H1 (cell line): ENCODE data around the gene NEURL1B. TPM values are rescaled to one million over a fixed set of nuclear protein-coding genes. Genes with fewer than 3 reads are reported as not detected.

Experiments
- CTCF ChIA-PET: fragments of 300-600 bp; sonication (Branson Sonifier 250); formaldehyde crosslinking; loops from one replicate; lab custom pipeline; 2021; ENCODE audit not compliant: partially characterized antibody; lab: Charles Lee
- POLR2A ChIA-PET: fragments of 300-600 bp; sonication (Branson Sonifier 250); formaldehyde crosslinking; loops from one replicate; lab custom pipeline; 2021; ENCODE audit warnings: inconsistent platforms; ENCODE audit not compliant: partially characterized antibody; lab: Charles Lee
- DNase-seq, 2 experiments: peaks; one replicate each; pipeline versions ENCODE4 v3.0.0 to v3.0.0-alpha.2; 2010 to 2022; ENCODE audit warnings: low spot score in 2 of 2, low read depth in 1 of 2, mixed read lengths in 1 of 2
- FAIRE-seq: peaks from 2 replicates; lab custom pipeline; 2011; peaks lifted over from hg19 to GRCh38; lab: Jason Lieb, UNC
- H2AFZ ChIP-seq: 2 replicates; pipeline ENCODE4 v1.8.1; 2012; ENCODE audit warnings: low read length, inconsistent platforms
- H2AK5ac ChIP-seq: 2 replicates; pipeline ENCODE4 v1.6.1; 2013; ENCODE audit warnings: low read depth, low read length
- H2BK120ac ChIP-seq: replicated peaks from 2 replicates; pipeline ENCODE3; 2013; ENCODE audit warnings: low read depth, low read length, inconsistent platforms
- H2BK12ac ChIP-seq: 2 replicates; pipeline ENCODE4 v1.6.1; 2013; ENCODE audit warnings: low read depth, low read length
- H2BK15ac ChIP-seq: 2 replicates; pipeline ENCODE4 v1.6.1; 2013; ENCODE audit warnings: low read length
- H2BK20ac ChIP-seq: 2 replicates; pipeline ENCODE4 v1.6.1; 2013; ENCODE audit warnings: low read length
- H2BK5ac ChIP-seq: 2 replicates; pipeline ENCODE4 v1.6.1; 2013; ENCODE audit warnings: low read depth, low read length
- H3K14ac ChIP-seq: 2 replicates; pipeline ENCODE4 v1.6.1; 2013; ENCODE audit warnings: inconsistent platforms; ENCODE audit not compliant: insufficient read length
- H3K18ac ChIP-seq: 2 replicates; pipeline ENCODE4 v1.6.1; 2013; ENCODE audit warnings: low read length; ENCODE audit errors: extremely low read depth
- H3K23ac ChIP-seq: 2 replicates; pipeline ENCODE4 v1.6.1; 2013; ENCODE audit warnings: inconsistent platforms; ENCODE audit not compliant: insufficient read length
- H3K23me2 ChIP-seq: 2 replicates; pipeline ENCODE4 v1.6.1; 2013; ENCODE audit warnings: low read depth, low read length
- H3K27ac ChIP-seq: 2 replicates; pipeline ENCODE4 v1.6.1; 2011; ENCODE audit warnings: low read depth, low read length, inconsistent platforms
- H3K27me3 ChIP-seq, 4 experiments: replicated peaks in 1 of 4; 1 replicate in 1 of 4; 2 replicates in 3 of 4; pipeline versions ENCODE4 v1.6.1 to v1.8.1; 2011 to 2013; ENCODE audit warnings: low read length in 3 of 4, mild to moderate bottlenecking in 3 of 4, inconsistent platforms in 2 of 4, mixed read lengths in 2 of 4, moderate library complexity in 1 of 4; ENCODE audit not compliant: control insufficient read depth in 3 of 4, insufficient read depth in 3 of 4; ENCODE audit errors: extremely low read depth in 1 of 4
- H3K36me3 ChIP-seq, 4 experiments: 2 replicates each; pipeline versions ENCODE4 v1.6.1 to v1.8.1; 2011 to 2013; ENCODE audit warnings: mild to moderate bottlenecking in 4 of 4, low read length in 3 of 4, moderate library complexity in 2 of 4, control low read depth in 1 of 4, inconsistent platforms in 1 of 4; ENCODE audit not compliant: insufficient read depth in 4 of 4, control insufficient read depth in 2 of 4
- H3K4ac ChIP-seq: replicated peaks from 2 replicates; pipeline ENCODE3; 2013; ENCODE audit warnings: low read length, low read depth, mixed read lengths, inconsistent platforms; ENCODE audit not compliant: insufficient read length
- H3K4me1 ChIP-seq, 4 experiments: replicated peaks in 1 of 4; 1 replicate in 1 of 4; 2 replicates in 3 of 4; pipeline versions ENCODE4 v1.6.1 to v1.8.1; 2011 to 2013; ENCODE audit warnings: low read length in 3 of 4, inconsistent platforms in 2 of 4, mixed read lengths in 1 of 4; ENCODE audit not compliant: insufficient read depth in 4 of 4, control insufficient read depth in 3 of 4
- H3K4me2 ChIP-seq, 2 experiments: 2 replicates each; pipeline versions ENCODE4 v1.6.1 to v1.8.1; 2011 to 2013; ENCODE audit warnings: low read depth in 2 of 2, low read length in 2 of 2, control low read depth in 1 of 2, inconsistent platforms in 1 of 2, mild to moderate bottlenecking in 1 of 2; ENCODE audit not compliant: insufficient read depth in 1 of 2
- H3K4me3 ChIP-seq, 4 experiments: fragments of 200-600, 300-600 bp in 1 of 4; sonication (generic), shearing (Covaris generic), sonication (Bioruptor Twin) in 1 of 4; 2 replicates each; pipeline versions ENCODE4 v1.5.1 to v1.8.1; 2011 to 2016; ENCODE audit warnings: low read length in 4 of 4, low read depth in 3 of 4, control low read depth in 2 of 4, inconsistent platforms in 2 of 4, mild to moderate bottlenecking in 2 of 4, mixed read lengths in 1 of 4, moderate library complexity in 1 of 4; ENCODE audit not compliant: insufficient read depth in 2 of 4; ENCODE audit errors: extremely low read depth in 1 of 4
- H3K56ac ChIP-seq: replicated peaks from 2 replicates; pipeline ENCODE3; 2013; ENCODE audit warnings: low read depth, mild to moderate bottlenecking, mixed read lengths, low read length, inconsistent platforms; ENCODE audit not compliant: insufficient read length
- H3K79me1 ChIP-seq: 2 replicates; pipeline ENCODE4 v1.6.1; 2013; ENCODE audit warnings: low read depth, low read length, control low read depth
- H3K79me2 ChIP-seq, 2 experiments: 2 replicates each; pipeline versions ENCODE4 v1.6.1 to v1.8.1; 2012 to 2013; ENCODE audit warnings: low read length in 2 of 2, mild to moderate bottlenecking in 2 of 2, inconsistent platforms in 1 of 2; ENCODE audit not compliant: insufficient read depth in 2 of 2, control insufficient read depth in 1 of 2
- H3K9ac ChIP-seq, 4 experiments: replicated peaks in 1 of 4; 1 replicate in 1 of 4; 2 replicates in 3 of 4; pipeline versions ENCODE4 v1.6.1 to v1.8.1; 2011 to 2013; ENCODE audit warnings: low read depth in 3 of 4, low read length in 3 of 4, control low read depth in 2 of 4, mild to moderate bottlenecking in 2 of 4, moderate library complexity in 2 of 4, inconsistent platforms in 1 of 4; ENCODE audit errors: extremely low read depth in 1 of 4
- H3K9me3 ChIP-seq, 2 experiments: 2 replicates each; pipeline versions ENCODE4 v1.6.1 to v1.8.1; 2012 to 2013; ENCODE audit warnings: mild to moderate bottlenecking in 2 of 2, moderate library complexity in 2 of 2, control low read depth in 1 of 2, inconsistent platforms in 1 of 2, low read depth in 1 of 2, low read length in 1 of 2, mixed read lengths in 1 of 2; ENCODE audit not compliant: insufficient read depth in 2 of 2
- H4K20me1 ChIP-seq, 2 experiments: replicated peaks in 1 of 2; 2 replicates each; pipeline versions ENCODE3 to v1.8.1; 2011 to 2013; ENCODE audit warnings: inconsistent platforms in 2 of 2, low read length in 2 of 2, mild to moderate bottlenecking in 1 of 2; ENCODE audit not compliant: insufficient read depth in 2 of 2, control insufficient read depth in 1 of 2
- H4K5ac ChIP-seq: 2 replicates; pipeline ENCODE4 v1.6.1; 2013; ENCODE audit warnings: low read length, low read depth, mixed read lengths, inconsistent platforms; ENCODE audit not compliant: insufficient read length
- H4K8ac ChIP-seq: 2 replicates; pipeline ENCODE4 v1.8.0; 2013; ENCODE audit warnings: mild to moderate bottlenecking, moderate library complexity, low read length, inconsistent platforms; ENCODE audit not compliant: insufficient read depth; ENCODE audit errors: extremely low read depth
- H4K91ac ChIP-seq: replicated peaks from 2 replicates; pipeline ENCODE3; 2013; ENCODE audit warnings: low read length, mixed read lengths, inconsistent platforms; ENCODE audit not compliant: insufficient read length
- ASH2L ChIP-seq: fragments of 200-600, 300-600 bp; sonication (generic); IDR thresholded peaks from one replicate; pipeline ENCODE4 v1.7.1; 2017; ENCODE audit warnings: low read length
- E2F6 ChIP-seq: IDR thresholded peaks from 2 replicates; pipeline ENCODE4 v1.6.1; 2012; ENCODE audit warnings: inconsistent platforms
- HDAC6 ChIP-seq: IDR thresholded peaks from one replicate; pipeline ENCODE4 v1.7.1; 2012; ENCODE audit warnings: low read depth, mild to moderate bottlenecking, inconsistent platforms, low read length, moderate library complexity
- KDM1A ChIP-seq: fragments of 200-600, 300-600 bp; sonication (generic); IDR thresholded peaks from 2 replicates; pipeline ENCODE4 v1.7.1; 2016; ENCODE audit warnings: mild to moderate bottlenecking, low read length, borderline replicate concordance
- MAX ChIP-seq: IDR thresholded peaks from 2 replicates; pipeline ENCODE4 v1.6.1; 2012; ENCODE audit warnings: inconsistent platforms
- POU5F1 ChIP-seq: IDR thresholded peaks from 2 replicates; pipeline ENCODE4 v1.6.1; 2011; ENCODE audit warnings: low read depth, mild to moderate bottlenecking, low read length, moderate library complexity
- RBBP5 ChIP-seq: IDR thresholded peaks from 2 replicates; pipeline ENCODE4 v1.7.1; 2012; ENCODE audit warnings: low read depth, mild to moderate bottlenecking, inconsistent platforms, low read length, moderate library complexity, borderline replicate concordance
- RFX5 ChIP-seq: IDR thresholded peaks from 2 replicates; pipeline ENCODE4 v1.6.1; 2011; ENCODE audit warnings: low read depth, low read length, improper control_type of control experiment, borderline replicate concordance
- TBP ChIP-seq: IDR thresholded peaks from 2 replicates; pipeline ENCODE4 v1.6.1; 2011; ENCODE audit warnings: low read depth, low read length, improper control_type of control experiment
- USF2 ChIP-seq: IDR thresholded peaks from 2 replicates; pipeline ENCODE4 v1.6.1; 2011; ENCODE audit warnings: low read length, improper control_type of control experiment
- WGBS, 2 experiments: shearing (Covaris generic) in 1 of 2; methylation state at CpG; one replicate each; pipeline versions ENCODE4 v1.1.6 to v1.1.7; 2013 to 2015; ENCODE audit warnings: low lambda C conversion rate in 2 of 2, mixed read lengths in 2 of 2, inconsistent platforms in 1 of 2, low coverage in 1 of 2, missing lambda C conversion rate in 1 of 2; ENCODE audit not compliant: insufficient replicate concordance in 2 of 2, insufficient coverage in 1 of 2, insufficient read length in 1 of 2; ENCODE audit errors: extremely low coverage in 1 of 2, missing lambda C conversion rate in 1 of 2; 5-methylcytosine and 5-hydroxymethylcytosine counted together
- polyA plus RNA-seq, 7 experiments: library from polyadenylated mRNA; depleted of rRNA in 3 of 7; stranded (reverse) in 5 of 7; unstranded in 2 of 7; fragments of >200 nt in 5 of 7; fragments of 200-250 nt in 2 of 7; gene quantifications; 1 replicate in 5 of 7; 2 replicates in 1 of 7; 4 replicates in 1 of 7; pipeline versions ENCODE4 v1.2.1 to v1.2.3, GENCODE V29; 2011 to 2013; ENCODE audit warnings: missing spikeins in 2 of 7, mixed read lengths in 2 of 7
- total RNA-seq: library from RNA; stranded (reverse); fragmentation: NEBNext Ultra II Directional; extraction: Animal tissue kit (Norgen Biotek cat#: 25700); gene quantifications from 2 replicates; pipeline ENCODE4 v1.2.1, GENCODE V29; 2021

The NEURL1B gene
- total and polyA plus RNA-seq, 2 of the 8 experiments (the other 6 are each of a cell fraction or from before 2014, with no cell fraction given): 3.3 to 6.1 TPM

GRCh38 chr5:172724242-172725183 lies 83.5 kb downstream of the NEURL1B start:
- peak overlapping the region; percentile 34 for H3K56ac ChIP-seq
- no peak overlapping the region for H4K5ac ChIP-seq
- H4K20me1 ChIP-seq: peaks cover 0 to 4% of the 10 kb centered on the region in 2 experiments
- DNase-seq (no peak), FAIRE-seq (no peak)
- no peak overlapping the region for H2BK120ac ChIP-seq
- no peak overlapping the region for H2AFZ ChIP-seq
- H2BK15ac ChIP-seq: no peak overlapping the region
- peaks cover 0 to 3% (median 1%) of the 10 kb centered on the region in 4 experiments; a peak in 2 of 7 replicates for H3K27me3 ChIP-seq
- H3K4me1 ChIP-seq: peaks cover 0 to 6% (median under 1%) of the 10 kb centered on the region in 4 experiments; a peak in 2 of 7 replicates
- H2BK12ac ChIP-seq: no peak overlapping the region
- no peaks in the 10 kb centered on the region for H3K23me2 ChIP-seq
- H3K9me3 ChIP-seq: no peaks in the 10 kb centered on the region
- no peak overlapping the region for H3K4me2 ChIP-seq
- no peak overlapping the region for H3K4me3 ChIP-seq
- H3K79me2 ChIP-seq: no peaks in the 10 kb centered on the region
- CTCF ChIA-PET: interaction anchor here (0.8 to 3.0 kb wide), 15 partner anchors 9 to 208 kb away, joined by 3 to 19 read pairs (median 3); no protein-coding TSS in a partner anchor
- H2BK5ac ChIP-seq: no peak overlapping the region
- H3K27ac ChIP-seq: no peak overlapping the region
- 81% methylated on average over 22 of the region's 22 CpGs; no CpG with 5 or more reads in 1 of the 2 experiments for WGBS, 2 experiments
- H3K9ac ChIP-seq: no peak overlapping the region
- no peaks in the 10 kb centered on the region for H3K36me3 ChIP-seq
- no peak overlapping the region for H3K4ac ChIP-seq
- H3K23ac ChIP-seq: no peak overlapping the region
- no peak overlapping the region for H2BK20ac ChIP-seq
- no peak overlapping the region for H4K8ac ChIP-seq
- no peak overlapping the region for H3K18ac ChIP-seq
- H2AK5ac ChIP-seq: no peak overlapping the region
- POLR2A ChIA-PET: no interaction called here
- H3K79me1 ChIP-seq: no peaks in the 10 kb centered on the region
- H4K91ac ChIP-seq: no peak overlapping the region
- no peak overlapping the region for H3K14ac ChIP-seq
- TF ChIP-seq RBBP5: no peak
- no peak for TF ChIP-seq HDAC6
- no peak for TF ChIP-seq MAX
- no peak for TF ChIP-seq POU5F1
- no peak for TF ChIP-seq RFX5
- no peak for TF ChIP-seq TBP
- no peak for TF ChIP-seq ASH2L
- TF ChIP-seq KDM1A: no peak
- TF ChIP-seq USF2: no peak
- TF ChIP-seq E2F6: no peak
